IPS-11a (cell line): Measurements from ENCODE around the gene BID.

Experiments used
- H3K4me3 ChIP-seq: one replicate; pipeline ENCODE4 v1.5.1; 2013; ENCODE audit warnings: low read depth, low read length, control low read depth

BID gene

DNA sequence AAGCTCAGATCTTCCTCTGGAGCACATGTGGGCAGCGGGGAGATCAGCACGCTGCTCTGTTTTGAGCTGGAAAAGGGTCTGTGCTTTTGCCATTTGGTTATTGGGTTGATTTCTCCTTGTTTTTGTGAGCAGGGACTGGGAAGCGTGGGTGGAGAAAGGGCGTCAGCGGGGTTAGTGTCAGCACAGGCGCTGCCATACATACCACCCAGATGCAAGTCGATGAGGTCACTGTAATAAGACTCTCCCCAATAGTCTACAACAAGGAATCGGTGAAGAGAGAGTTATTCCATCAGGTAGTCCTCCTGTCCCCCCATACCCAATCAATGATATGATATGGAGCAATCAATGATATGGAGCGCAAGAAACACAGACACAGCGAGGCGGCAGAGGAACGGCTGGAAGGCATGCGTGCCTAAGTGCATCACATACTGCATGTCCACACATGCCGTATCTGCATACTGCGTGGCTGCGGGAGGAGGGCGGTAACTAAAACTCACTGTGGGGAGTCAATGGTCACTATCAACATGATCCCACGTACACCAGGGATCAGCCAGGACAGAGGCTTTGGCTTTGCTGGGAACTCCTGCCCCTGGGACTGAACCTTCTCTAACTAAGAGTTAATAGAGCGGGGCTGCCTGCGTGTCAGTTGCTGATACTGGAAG, 29.5 kb upstream of the BID start:
- no peak overlapping the region for H3K4me3 ChIP-seq

DNA sequence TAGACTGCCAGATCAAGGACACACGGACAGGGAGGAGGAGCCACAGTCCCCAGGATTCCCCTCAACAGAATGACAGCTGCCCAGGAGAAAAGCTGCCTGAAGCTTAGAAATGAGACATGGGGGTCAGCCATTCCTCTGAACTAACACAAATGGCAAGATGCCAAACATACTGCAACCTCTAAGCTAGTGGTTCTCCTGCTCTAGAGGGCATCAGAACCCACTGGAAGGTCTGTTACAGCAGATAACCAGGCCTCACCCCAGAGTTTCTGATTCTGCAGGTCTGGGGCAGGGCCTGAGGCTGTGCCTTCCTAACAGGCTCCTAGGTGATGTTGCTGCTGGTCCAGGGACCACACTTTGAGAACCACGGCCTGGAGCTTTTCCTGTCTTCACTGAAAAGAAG, 28.6 kb upstream of the BID start:
- H3K4me3 ChIP-seq: no peak overlapping the region

DNA sequence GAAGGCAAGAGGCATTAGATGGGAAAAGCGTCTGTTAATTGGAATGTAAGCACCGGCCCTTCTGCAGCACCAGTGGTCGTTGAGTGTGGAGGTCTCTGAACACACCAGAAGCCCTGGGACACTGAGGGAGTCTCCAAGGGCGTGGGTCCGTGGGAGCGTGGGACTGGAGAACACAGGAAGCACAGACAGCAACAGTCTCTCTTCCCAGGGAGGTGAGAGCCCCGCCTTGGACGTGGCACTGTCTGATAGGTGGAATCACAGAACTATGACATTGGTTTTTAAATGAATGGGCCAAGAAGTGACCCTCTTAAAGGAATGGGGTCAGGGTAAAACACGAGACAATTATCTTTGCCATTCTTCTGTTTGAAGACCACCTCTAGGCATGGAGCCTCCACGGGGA, 28.1 kb upstream of the BID start:
- H3K4me3 ChIP-seq: no peak overlapping the region

DNA sequence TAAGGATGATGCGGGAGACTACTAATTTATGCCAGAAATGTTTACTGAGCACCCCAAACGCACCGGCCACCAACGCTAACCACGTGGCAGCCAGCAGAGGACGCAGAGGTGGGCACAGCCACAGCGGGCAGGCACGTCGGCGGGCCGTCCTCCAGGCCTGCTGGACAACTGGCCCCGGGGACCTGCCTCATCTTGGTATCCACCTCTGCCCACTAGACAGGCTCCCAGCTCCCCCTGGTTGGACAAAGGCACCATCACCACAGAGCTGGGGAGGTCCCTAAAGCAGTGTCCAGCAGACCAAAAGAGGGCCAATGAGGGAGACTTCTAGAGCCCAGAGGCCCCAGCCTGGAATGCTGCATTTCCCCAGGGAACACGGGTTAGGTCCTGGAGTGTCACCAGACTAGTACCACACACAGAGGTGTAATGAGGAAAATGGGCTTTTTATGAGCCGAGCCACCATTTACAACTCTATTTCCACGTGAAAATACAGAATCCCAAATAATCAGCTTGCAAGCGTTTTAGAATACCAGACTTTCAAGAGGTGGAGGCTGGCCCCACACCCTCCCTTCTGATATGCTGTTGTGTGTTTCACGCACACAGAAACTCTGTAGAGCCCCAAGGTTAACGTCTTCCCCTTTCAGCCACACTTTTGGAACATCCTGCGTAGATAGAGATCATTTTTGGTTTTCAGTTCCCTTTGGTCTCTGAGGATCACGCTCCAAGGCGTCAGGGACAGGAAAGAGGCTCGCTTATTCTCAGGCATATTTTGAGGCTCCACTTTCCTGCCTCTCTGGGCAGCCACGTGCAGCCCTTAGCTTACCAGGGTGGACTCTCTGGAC, 23.7 kb upstream of the BID start:
- H3K4me3 ChIP-seq: no peak overlapping the region

DNA sequence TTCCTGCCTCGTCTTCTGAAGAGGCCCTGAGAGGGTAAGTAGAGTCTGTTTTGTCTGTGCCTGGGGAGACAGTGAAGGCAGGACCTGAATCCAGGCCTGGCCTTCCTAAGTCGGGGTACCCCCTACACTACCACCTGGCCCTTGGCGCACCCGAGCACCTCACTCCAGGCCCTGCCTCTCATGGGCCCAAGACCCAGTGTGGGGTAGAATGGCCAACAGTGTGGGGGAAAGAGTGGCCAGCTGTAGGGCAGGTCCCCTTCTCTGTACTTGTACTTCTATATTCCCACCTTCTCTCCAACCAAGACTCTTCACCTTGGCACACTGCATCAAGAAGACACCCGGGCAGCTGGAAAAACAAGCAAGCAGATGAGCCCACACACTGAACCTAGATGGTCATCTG, 22.4 kb upstream of the BID start:
- H3K4me3 ChIP-seq: no peak overlapping the region

DNA sequence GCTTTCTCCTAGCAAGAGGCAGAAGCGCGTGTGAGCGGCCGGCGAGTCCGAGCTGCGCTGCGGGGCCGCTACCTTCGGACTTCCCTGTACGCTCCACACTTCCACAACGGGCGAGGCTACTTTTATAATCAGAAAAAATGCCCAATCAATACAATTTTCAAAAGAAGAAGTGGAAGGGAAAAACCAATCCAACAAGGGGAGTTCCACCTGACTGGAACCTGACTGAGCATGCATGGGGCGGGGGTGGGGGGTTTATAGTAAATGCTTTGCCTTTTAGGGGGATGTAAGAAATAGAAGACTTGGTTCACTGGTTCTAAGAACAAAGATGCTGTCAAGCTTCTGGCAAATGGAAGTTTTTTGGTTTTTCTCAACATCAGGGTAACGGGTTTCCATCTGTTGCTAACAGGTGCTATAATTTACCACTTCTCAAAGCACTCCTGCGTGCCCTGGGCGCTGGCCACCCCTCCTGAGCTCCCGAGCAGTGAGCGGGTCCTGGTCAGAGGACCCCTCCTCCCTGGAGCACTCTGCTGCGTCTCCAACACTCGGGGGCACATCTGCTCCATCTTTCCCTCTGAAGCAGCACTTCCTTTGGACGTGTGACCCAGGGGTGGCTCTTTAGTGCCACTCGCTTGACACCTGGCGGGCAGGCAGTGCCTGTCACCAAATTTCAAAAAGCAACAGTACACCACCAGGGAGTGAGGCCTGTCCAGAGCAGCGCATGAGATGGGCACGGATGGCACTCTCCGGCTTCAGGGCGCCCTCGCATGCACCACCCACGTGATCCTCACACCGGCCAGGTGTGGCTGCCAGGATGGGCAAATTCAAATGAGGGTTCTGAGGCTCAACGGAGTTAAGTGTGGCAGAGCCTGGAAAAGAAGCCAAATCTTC, 21.6 kb upstream of the BID start:
- H3K4me3 ChIP-seq: no peak overlapping the region

DNA sequence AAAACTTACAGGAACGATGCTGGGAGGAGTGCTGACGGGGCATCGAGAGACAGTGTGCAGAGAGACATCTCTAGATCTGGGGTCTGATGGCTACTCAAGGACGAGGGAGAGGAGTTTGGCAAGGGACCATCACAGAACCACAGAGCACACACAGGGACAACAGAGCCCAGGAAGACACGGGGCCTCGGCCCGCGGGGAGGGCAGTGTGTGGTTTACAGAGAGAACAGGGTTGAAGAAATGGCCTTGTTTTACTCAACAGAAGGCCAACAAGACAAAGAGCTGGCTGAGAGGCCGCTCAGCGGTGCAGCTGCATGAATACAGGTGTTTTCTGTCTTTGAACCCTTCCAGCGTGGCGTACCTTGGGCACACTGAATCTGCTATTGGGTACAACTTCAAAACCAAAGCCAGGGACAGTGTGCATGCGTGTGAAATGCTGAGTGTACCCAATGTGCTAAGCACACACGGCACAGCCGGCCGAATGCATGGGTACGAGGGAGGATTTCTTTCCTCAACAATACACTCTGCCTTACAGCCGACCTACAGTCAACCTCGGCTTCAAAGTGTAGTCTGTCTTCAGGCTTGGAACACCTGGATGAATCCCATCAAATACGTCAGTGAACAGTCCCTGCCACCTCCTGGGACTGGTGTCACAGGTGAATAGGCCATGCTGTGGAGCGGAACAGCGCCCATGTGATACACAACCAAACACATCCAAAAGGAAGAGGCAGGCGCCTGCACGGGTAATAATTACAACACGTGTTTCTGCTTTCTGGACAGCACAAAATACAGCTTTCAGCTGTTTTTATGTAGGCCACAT, 20.7 kb upstream of the BID start:
- H3K4me3 ChIP-seq: no peak overlapping the region

DNA sequence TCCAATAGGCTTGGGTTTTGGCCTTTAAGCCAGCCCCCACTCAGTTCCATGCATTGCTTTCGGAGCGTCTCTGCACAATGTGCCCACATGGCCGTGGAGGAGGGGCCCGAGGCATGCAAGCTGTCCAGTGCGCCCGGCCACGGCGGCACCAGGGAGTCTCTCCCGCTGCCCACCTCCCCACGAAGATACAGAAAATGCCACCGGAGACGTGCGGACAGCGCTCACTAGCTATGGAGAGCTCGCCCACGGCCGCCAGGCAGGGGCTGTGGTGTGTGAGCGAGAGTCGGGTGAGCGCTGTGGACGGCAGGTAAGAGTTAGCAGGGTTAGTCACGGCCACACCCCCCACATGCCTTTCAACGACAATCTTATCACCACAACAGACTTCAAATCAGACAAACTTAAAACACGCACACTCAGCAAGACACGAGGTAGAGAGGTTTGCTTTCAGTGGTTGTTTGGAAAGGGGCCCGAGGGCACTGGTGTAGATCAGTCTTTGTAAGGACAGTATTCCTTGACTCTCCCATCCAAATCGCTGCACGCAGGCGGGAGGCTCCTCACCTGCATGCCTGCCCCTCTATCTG, 18.7 kb upstream of the BID start:
- H3K4me3 ChIP-seq: no peak overlapping the region

DNA sequence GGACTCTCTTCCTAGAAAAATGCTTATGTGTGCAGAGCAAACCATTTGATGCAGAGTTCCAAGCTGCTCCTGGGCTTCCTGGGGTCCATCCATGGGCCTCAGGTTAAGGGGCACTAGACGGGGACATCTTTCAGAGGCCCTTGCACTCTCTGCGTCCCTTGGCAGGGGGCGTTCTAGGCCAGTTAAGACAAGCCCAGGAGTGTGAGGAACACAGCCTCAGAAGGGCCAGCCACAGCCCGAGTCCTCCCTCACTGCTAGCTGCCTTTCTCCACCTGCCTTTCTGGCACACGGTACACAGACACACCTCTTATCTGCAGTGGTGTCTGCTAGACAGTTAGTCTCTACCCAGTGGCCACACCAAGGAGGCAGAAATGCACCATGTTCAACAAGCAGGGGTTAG, 18.0 kb upstream of the BID start:
- no peak overlapping the region for H3K4me3 ChIP-seq

DNA sequence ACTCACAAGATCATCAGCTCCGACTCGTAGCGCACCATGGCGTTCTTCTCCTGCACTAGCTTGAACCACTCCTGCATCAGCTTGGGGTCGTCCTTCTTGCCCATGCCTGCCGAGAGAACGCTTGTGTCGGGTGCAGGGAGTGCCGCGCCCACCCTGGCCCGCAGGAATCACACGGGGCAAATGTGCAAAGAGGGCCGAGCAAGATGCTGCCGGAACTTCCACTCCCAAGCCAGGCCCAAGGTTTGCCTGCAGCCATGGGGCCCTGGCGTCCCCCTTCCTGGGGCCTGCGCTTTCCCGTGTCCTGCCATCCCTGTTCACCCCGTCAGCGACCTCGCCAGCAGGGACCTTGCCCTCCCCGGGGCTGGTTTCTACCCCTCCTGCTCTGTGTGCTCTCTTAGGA, 16.9 kb upstream of the BID start:
- no peak overlapping the region for H3K4me3 ChIP-seq

DNA sequence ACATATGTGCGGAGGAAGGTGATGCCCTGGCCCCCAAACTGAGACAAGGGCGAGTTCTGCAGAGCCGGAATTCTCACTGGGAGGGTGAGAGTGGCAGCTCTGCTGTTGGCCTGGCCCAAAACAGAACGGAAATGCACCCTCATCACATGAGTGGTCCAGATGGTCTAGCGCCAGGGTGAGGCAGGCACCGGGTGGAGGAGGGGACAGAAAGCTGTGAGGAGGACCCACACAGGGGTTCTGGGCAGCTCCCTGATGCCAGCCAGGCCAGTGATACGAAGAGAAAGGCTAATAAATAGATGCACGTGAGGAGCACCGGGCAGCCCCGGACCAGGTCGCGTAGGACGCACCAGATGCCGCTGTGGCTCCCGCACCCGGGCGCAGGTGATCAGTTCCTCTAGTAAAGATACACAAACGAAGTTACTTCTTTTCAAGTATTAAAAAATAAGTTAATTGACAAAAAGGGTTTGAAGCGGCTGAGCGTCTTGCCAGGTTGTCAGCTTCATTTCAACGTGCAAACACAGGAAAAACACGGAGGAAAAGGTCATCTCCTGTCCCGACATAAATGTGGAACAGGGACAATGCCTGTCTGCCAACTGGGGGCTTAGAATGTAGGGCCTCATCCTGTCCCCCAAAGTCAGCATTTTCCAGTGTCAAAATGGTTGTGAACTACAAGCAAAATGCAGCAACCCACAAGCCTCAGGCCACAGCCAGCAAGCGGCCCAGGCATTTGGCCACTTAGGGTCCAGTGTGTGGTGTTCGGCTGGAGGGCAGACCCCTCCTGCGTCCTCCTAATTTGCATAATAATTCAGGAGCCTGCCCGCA, 15.3 kb upstream of the BID start:
- no peak overlapping the region for H3K4me3 ChIP-seq

DNA sequence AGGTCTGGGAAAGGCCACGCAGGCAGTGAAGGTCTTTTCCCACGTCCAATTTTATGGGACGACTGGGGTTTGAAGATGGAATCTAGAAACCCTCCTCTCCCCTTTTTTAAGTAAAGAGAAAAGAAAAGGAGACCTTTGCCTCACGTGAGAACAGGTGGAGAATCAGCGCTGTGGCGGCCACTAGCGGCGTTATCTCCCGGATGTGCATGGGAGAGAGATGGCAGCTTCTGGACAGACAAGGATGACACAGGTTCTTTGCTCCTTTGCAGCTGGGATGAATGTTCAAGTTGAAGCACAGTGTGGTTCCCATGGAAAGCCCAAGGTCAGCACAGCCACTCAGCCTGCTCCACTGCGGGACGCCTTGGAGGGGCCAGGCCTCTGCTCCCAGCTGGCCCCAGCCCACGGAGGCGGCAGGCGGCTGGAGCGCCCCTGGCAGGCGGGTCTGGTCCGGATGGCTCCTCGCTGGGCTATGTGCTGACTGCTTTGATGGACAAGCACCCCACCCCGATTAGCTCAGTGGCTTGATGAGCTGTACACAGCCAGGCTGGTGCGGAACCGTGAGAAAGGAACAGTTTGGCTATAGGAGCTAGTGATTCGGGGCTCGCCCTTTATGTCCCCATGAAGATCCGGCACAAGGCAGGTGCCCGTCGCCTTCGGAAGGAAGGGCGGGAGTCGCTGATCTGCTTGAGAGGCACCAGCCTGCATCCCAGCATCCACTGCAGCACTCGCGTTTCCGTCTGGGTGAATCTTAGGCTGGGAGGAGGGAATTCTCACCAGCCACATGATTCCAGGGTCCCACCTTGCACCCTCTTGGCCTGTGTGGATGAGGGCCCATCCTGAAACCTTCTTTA, 14.5 kb upstream of the BID start:
- H3K4me3 ChIP-seq: no peak overlapping the region

DNA sequence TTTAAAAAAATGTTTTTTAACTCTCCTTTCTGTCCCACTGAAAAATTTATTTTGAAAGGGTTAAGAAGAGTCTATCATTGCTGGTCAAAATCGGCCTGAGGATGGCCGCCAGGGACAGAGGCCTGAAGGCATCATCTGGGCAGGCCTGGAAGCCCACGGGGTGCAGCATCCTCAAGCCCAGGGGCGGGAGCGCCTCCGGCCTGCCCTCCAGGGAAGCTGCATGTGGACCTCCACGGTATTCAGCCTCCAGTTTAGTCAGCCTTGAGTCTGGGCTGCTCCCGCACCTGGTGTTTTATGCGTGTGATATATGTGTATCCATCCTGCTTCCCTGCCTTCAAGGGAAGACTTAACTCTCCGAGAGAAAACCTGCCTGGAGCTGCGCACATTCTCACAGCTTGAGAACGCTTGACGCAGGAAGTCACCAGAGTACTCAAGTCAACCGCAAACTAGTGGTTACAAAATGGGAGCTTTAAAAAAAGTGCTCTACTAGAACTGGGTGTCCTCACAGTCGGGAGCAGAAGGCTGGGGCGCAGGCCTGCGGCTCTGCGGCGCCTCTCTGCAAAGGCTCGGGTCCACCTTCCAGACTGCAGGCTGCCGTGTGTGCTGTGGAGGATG, 13.6 kb upstream of the BID start:
- H3K4me3 ChIP-seq: no peak overlapping the region

DNA sequence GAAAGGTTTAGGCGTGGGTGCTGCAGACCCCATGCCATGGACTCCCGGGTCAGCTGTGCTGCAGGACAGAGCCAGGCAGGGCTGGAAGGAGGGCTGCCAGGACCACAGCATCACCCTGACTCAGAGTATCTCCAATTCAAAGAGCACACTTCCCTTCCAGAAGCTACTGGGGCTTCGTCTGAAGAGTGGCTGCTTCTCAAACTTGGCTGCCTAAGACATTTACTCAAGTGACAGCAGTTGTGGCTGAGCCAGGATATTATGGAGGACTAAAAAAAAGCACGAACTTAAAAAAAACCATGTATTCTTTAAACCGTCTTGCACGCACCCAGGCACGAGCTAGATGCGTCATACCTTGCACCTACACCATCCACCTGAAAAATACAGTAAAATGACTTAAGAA, 13.0 kb upstream of the BID start:
- H3K4me3 ChIP-seq: no peak overlapping the region

DNA sequence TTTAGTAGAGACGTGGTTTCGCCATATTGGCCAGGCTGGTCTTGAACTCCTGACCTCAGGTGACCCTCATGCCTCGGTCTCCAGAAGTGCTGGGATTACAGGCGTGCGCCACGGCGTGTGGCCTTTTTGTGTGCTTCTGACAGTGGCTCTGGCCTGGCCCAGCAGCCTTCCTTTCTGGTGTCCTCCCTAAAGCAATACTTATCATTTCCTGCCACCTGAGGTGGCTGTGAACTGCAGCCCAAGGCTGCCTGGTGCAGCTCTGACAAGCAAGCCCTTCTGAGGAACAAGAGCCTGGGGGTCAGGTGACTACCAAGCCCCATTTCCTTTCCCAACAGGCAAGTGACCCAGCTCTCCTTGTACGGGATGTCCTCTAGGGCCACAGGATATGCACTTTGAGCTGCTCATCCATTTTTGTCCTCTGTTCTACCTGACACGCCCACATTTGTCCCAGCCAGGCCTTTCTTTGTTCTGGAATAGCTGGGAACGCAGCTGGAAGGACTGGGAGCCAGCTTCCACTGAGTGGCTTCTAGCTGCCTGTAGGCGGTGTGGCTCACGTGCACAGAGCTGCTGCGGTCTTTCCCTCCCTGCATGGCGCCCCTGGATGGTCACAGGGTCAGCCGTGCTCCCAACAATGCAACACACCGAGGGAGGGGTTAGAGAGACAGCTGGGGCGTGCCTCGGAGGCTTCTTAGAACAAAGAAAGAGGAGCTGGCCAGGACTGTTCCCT, 12.3 kb upstream of the BID start:
- H3K4me3 ChIP-seq: no peak overlapping the region

DNA sequence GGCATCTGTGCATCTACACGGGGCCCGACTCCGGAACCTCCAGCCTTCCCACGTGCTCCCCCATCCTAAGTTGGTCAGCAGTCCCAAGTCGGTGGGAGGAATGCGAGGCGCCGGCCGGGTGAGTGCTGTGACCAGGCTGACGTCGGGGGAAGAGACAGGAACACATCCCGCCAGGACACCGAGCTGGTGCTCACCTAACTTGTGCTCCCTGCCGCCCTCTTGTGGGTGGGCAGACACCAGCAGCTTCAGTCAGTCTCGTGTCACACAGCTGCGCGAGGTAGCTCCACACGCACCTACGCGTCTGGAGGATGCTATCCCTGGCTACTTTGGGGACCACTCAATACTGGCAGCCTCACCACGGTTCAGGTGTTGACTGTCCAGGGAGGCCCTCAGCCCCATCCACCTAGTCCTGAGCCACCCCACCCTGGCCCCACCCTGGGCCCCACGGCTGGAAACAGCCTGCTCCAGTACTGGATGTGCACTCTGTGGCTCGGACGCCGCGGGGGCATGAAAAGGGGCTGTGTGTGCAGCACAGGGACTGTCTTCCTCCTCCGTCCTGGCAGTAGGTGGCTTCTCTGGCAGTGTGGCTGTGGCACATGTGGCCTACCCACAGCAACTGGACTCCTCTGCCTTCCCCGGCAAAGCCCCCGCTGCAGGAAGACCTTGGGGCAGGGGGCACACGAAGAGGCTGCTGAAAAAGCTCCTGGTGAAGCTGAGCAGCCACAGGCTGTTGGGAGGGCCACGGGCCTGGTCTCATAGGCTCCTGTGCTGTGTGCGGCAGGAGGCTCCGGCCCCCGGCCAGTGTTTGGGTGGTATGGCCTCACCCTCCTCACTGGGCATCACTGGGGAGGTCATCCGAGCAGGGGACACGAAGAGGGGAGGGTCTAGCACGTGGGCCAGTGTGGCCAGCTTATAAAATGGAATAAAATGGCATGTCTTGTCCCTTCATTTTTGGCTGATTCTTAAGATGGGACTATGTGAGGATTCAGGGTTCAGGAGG, 11.2 kb upstream of the BID start:
- no peak overlapping the region for H3K4me3 ChIP-seq
